Measurements from ENCODE around the gene ACTR2.
"Not testable (repeated sequence)": the region's sequence is repeated elsewhere in the genome, so short reads cannot be mapped to it uniquely, and the experiment has no call there.

Gene ACTR2

DNA sequence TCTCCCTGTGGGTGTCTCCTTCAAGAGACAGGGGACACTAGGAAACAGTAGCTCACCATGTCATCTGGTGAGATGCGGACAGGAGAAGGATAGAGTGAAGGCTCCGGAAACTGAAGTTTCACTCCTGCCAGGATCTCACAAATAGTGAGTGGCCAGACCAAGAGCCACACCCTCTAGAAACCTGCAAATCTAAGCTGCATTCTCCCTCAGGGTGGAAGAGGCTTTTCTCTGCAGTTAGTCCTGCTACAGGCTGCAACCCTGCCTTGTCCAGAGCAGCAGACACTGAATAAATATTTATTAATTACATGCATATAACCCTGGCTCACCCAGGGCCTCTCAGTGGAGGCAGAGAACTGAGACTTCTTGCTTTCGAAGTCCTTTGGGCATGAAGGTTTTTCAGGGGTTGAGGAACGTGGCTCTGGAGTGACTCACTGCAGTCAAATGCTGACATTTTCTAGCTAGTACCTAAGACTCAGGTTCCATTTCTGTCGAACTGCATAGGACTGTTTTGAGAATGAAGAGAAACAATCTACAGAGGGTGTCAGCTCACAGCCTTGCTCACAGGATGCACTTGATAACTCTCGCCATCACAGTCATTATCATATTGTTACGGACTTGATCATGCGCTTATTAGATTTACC, 87.3 kb downstream of the ACTR2 start:
- no peak for DNase-seq

DNA sequence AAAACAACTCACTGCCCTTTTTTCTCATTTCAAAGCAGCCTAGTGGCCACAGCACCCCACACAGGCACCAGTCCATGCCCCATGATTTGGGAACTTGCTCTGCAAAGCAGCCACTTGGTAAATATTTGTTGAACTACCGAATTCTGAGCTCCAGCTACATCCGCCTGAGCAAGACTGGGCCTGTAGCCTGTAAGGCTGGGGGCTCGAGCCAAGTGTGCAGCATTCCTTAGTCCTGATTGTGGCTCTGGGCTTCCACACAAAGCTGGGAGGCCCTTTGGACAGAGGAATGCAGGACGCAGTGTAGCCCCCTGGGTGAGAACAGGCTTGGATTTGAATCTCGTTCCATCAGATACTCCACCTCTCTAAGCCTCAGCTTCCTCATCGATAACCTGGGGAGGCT, 88.4 kb downstream of the ACTR2 start:
- DNase-seq, result no peak

DNA sequence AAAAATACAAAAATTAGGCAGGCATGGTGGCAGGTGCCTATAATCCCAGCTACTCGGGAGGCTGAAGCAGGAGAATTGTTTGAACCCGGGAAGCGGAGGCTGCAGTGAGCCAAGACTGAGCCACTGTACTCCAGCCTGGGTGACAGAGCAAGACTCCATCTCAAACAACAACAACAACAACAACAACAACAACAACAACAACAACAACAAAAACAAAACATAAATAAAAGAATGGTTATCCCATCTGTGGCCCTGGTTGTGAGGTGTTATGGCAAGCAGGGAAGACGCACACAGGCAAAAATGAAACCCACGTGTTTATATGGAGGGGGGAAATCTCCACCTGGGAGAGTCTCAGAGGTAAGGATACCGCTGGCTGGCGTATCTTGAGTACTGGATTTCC, 89.7 kb downstream of the ACTR2 start:
- not testable (repeated sequence) for DNase-seq

DNA sequence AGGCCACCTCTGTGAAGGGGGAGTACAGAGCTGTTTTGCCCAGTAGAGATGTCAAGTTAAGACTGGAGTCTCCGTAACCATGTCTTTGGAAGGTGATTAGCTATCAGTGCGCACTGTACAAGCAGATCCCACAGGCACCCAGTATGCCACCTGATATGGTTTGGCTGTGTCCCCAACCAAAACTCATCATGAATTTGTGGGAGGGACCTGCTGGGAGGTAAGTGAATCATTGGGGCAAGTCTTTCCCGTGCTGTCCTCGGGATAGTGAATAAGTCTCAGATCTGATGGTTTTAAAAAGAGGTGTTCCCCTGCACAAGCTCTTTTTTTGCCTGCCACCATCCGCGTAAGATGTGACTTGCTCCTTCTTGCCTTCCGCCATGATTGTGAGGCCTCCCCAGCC, 90.2 kb downstream of the ACTR2 start:
- DNase-seq, result no peak

DNA sequence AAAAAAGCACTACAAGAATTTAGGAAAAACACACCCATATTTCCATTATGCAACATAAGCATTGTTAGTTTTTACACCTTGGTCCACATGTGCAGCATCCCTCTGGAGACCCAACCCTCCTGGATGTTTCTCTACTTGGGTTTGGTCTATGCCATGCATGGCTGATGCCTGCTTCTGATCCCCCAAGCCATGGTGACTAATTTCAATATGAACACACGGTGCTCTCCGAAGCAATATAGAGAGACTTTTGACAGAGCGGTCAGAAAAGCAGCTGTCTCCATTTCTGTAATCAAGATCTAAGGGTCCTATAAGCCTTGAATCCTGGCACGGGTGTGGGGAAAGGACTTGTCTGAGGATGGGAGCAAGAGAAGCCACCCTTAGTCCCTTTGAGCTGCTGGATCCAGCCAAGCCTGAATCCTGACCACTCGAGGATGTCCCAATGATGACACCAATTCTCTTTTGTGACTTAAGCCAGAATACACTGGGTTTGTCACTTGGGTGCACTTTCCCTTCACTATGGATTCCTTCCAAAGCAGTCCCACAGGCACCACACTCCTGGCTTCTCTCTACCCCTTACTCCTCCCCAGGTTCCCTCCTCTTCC, 91.5 kb downstream of the ACTR2 start:
- DNase-seq, result no peak

DNA sequence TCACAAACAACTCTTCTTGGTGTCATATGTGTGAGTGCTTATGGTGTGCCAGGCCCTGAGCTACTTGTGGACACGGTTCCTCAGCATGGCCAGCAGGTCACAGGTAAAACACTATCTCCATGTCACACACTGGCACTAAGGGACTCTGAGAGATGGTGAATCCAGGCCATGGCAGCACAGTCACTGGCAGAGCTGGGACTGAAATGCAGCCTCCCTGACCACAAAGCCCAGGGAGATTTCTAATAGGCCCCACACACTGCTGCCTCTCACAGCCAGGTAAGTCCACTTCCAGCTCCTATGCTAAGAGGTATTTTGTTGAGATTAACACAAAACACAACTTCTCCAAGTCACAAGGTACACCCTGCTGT, 92.0 kb downstream of the ACTR2 start:
- no peak for DNase-seq

DNA sequence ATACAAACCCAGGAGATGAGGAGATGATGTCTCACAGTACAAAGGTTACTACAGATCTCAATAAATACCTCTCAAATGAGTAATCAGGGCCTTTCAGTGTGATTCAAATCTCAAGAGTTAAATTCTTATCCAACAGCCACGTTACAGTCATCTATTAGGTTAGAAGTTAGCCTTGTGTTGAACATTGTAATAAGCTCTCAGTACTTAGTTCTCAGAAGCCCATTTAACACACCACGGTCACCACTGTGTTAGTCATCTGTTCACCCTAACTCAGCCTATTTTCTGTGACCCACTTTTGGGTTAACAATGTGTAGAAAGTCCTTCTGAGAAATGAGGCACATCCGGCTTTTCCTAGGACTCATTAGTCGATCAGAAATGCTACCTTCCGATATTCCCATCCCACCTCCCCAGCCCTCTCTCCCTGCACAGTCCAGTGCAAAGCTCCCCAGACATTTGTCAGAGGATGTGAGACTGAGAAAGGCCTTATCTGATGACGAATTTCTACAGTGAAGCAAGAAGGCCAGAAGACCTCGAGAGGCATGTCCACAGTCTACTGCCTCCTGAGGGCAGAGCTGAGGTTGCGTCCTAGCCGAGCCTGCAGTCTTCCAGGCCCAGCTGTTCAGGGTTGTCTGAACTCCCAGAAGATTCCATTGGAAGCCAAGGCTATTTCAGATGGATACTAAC, 92.6 kb downstream of the ACTR2 start:
- DNase-seq, result no peak

Measured in stimulated activated CD4-positive, alpha-beta T cell treated with anti-CD3 and anti-CD28 coated beads, Interleukin-12 subunit alpha, Interleukin-12 subunit beta, amount 100 ng/mL, for 4 hours (primary cell).